ENCODE results near the gene ST7.
A peak's percentile ranks its signal among the peaks of the same experiment; 100 is the strongest.
"Not testable (repeated sequence)": the region's sequence is repeated elsewhere in the genome, so short reads cannot be mapped to it uniquely, and the experiment has no call there.

The ST7 gene

GRCh38 chr7:117010375-117011133, 57.3 kb downstream of the ST7 start:
- DNase-seq, result no peak

GRCh38 chr7:117011419-117012260, 58.3 kb downstream of the ST7 start:
- DNase-seq, result no peak

GRCh38 chr7:117012284-117012683, 59.0 kb downstream of the ST7 start:
- DNase-seq, result no peak

GRCh38 chr7:117012696-117013095, 59.4 kb downstream of the ST7 start:
- no peak for DNase-seq

GRCh38 chr7:117014099-117014656, 60.9 kb downstream of the ST7 start:
- DNase-seq, result no peak

- peak in 1 of 2 experiments; percentile 62 for DNase-seq
These were observed 61.4 kb downstream of the ST7 start for GRCh38 chr7:117014673-117015133.

DNA sequence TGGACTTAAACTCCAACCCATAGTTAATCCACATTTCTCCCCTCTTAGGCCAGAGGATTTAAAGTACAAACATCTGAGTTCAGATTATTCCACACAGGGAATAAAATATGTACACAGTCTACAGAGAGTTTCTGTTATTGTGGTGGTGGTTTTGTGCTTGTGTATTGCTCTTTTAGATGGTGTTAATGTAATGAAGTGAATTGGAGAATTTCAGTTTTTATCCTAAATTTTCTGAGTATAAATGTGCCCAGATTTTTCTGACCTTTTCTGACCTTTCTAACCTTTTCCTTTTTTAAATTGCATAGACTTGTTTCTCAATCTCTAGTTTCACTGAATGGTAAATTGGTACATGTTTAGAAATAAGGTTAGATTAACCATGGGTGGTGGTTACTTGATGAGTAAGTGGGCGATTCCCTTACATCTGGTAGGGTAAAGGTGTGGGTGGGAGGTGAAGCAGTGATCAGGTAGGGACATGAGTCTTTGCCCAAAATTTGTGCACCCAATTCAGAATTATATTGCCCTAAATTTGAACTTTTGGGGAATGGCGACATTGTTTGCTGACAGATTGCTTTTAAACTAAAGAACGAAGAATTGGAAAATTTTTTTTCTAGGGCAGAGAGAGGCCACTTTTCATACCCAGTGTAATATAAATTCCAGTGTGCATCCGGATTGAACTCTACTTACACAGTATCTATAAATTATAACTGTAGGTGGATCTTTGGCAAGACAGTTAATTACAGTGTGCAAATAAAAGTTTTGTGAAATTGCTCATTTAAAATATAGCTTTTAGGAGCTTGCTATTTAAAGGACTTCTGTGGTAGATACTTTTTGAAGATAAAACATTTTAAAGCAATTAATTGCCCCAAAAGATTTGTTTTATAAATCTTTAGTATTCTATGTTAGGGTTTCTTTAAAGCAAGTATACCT, 62.2 kb downstream of the ST7 start:
- no peak for DNase-seq

DNA sequence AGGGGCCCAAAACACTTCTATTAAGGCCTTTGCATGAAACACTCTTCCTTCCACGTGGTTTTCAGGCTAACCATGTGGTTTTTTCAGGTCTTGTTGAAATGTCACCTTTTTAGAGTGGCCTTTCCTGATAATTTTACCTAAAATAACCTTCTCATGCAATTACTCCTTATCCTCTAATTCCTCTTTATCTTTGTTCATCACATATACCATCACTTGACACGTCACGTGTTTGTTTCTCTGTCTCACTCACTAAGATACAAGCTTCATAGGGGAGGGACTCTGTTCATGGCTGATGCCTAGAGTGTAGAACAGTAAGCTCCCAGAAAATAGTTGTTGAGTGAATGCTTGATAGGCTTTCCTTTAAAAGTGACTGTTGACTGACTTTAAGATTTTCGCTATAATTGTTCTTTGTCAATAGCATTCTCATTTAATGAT, 63.7 kb downstream of the ST7 start:
- no peak for DNase-seq

DNA sequence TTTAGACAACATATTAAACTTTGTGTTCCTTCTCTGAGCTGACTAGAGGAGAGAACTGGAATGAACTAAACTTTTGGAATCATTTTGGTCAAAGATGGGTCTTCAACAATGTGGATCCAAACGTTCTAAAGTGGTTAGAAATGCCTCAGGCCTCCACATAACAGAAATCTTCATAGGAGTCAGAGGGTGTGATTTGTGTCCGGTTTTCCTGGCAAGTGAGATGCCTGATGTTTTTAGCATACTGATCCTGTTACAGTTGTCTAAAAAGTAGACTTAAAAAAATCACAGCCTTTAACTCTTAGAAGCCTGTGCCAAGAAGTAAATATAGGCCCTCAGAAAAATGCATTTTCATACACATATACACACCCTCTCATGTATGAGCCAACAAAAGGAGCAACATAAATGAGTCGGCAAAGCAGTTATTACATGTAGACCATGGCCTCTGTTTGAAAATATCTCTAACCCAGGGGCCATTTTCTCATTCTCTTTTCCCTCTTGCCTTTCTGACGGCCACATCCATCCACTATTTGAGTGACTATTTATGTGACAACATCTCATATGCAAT, 64.5 kb downstream of the ST7 start:
- no peak for DNase-seq

DNA sequence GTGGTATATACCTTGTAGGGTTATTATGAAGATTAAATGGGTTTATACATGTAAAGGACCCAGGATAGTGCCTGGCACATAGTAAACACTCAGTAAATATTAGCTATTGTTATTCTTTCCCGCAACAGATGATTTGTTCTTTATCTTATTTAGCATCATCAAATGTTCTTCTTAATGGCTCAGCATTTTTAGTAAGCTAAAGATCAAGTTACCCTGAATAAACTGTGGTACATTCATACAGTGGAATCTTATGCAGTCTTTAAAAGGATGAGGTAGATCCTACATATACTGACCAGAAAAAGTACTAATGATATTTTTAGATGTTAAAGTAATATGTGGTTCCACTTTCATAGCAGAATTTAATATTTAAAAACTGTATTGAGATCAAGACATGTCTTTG, 65.4 kb downstream of the ST7 start:
- DNase-seq, result no peak

GRCh38 chr7:117019287-117019686, 66.0 kb downstream of the ST7 start:
- no peak for DNase-seq

DNA sequence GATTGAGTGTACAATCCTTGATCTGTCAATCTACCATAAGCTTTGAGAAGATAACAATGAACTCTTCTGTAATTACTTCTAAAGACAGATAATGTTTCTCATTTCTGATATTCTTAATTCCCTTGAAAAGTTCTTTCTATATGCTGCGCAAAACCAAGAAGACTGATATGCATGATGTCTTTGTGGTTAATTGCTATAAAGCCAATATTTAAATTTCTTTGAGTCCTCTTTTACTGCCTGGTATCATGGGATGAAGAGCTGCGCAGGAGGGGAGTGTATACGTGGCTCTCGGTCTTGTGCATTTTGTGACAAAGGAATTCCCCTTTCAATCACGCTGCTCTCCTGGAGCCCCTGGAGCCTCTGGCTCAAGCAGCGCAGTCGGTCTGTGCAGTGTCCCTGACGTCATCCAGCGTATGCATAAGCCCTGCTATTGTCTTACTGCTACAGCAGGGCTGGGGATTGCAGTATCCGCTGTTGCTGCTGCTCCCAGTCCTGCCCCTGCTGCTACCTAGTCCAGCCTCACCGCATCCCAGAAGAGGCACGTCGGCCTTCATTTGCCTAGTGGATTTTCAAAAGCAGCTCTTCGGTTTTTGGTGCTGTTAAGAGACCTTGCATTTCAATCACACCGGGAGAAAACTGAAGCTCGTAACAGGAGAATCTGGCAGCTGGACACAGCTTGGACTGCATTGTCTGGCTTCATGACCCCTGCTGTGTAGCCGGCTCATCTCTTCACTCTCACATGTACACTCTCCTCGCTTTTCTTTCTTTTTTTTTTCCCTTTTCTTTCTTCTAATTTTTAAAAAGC, 66.7 kb downstream of the ST7 start:
- DNase-seq, result peak; percentile 86 to 94

GRCh38 chr7:117020591-117020973, 67.3 kb downstream of the ST7 start:
- DNase-seq, result peak in 1 of 2 experiments; percentile 89

GRCh38 chr7:117021366-117021765, 68.1 kb downstream of the ST7 start:
- DNase-seq, result no peak

- no peak for DNase-seq
These were observed 68.7 kb downstream of the ST7 start for GRCh38 chr7:117021986-117022385.

DNA sequence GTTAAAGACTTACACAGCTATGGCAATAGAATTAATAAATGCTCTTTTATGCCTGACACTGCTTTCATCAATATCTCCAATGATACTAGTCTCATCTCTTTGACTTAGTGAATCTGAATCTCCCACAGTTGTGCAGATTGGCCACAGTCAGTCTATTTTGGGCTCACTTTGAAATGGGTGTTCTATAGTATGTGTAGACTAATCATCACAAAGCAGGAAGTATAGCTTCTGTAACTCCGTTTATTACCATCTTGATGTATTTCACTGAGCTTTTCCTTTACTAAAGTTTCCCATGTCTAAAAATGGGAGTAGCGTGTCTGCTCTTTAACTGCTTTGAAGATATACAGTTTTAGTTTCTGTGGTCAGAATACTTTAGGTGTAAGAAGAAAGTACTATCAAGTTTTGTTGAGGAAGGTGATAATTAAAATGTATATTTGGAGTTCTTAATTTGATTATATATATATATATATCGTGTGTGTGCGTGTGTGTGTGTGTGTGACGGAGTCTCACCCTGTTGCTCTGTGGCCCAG, 70.1 kb downstream of the ST7 start:
- DNase-seq, result no peak

- no peak for DNase-seq
These were observed 71.5 kb downstream of the ST7 start for GRCh38 chr7:117024811-117025210.

- DNase-seq, result no peak
These were observed 72.6 kb downstream of the ST7 start for GRCh38 chr7:117025891-117026290.

DNA sequence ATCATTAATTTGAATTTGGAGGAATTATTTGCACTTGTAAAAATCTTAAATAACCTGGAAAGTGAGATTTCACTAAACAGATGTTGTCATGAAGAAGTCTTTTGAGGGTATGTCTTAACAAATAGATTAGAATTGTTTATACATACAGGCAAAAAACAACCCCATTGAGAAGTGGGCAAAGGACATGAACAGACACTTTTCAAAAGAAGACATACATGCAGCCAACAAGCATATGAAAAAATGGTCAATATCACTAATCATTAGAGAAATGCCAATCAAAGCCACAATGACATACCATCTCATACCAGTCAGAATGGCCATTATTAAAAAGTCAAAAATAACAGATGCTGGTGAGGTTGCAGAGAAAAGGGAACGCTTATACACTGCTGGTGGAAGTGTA, 77.0 kb downstream of the ST7 start:
- not testable (repeated sequence) for DNase-seq

DNA sequence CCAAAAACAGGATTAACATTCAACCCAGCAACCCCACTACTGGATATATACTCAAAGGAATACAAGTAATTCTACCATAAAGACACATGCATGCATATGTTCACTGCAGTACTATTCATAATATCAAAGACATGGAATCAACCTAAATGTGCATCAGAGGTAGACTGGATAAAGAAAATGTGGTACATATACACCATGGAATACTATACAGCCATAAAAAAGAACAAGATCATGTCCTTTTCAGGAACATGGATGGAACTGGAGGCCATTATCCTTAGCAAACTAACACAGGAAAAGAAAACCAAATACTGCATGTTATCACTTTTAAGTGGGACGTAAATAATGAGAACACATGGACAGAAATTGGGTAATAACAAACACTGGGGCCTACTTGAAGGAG, 77.5 kb downstream of the ST7 start:
- DNase-seq, result not testable (repeated sequence)

GRCh38 chr7:117032810-117033209, 79.5 kb downstream of the ST7 start:
- no peak for DNase-seq

Data from NCI-H187 (cell line).